HFF-Myc (cell line): ENCODE measurements around the gene KRTAP5-6.
A peak's percentile ranks its signal among the peaks of the same experiment; 100 is the strongest.

Experiments used
- DNase-seq: peaks from one replicate; pipeline ENCODE4 v3.0.0-alpha.2; 2011; ENCODE audit warnings: low read depth; ENCODE audit errors: extremely low read depth
- H3K4me3 ChIP-seq: replicated peaks from 2 replicates; pipeline ENCODE4 v1.5.1; 2011; ENCODE audit warnings: low read depth, mild to moderate bottlenecking, control low read depth, low read length
- CTCF ChIP-seq: IDR thresholded peaks from 2 replicates; pipeline ENCODE4 v1.5.1; 2012; ENCODE audit warnings: mild to moderate bottlenecking, low read depth, low read length, control low read depth; ENCODE audit errors: missing control alignments

The KRTAP5-6 gene

GRCh38 chr11:1651411-1651980, 45.5 kb upstream of the KRTAP5-6 start:
- no peak overlapping the region for H3K4me3 ChIP-seq
- no peak for DNase-seq
- no peak for TF ChIP-seq CTCF

GRCh38 chr11:1652026-1652425, 45.0 kb upstream of the KRTAP5-6 start:
- H3K4me3 ChIP-seq = no peak overlapping the region
- no peak for TF ChIP-seq CTCF
- DNase-seq = no peak

GRCh38 chr11:1652442-1652770, 44.6 kb upstream of the KRTAP5-6 start:
- no peak for TF ChIP-seq CTCF
- no peak overlapping the region for H3K4me3 ChIP-seq
- DNase-seq = no peak

- no peak for DNase-seq
- no peak overlapping the region for H3K4me3 ChIP-seq
These were observed 44.0 kb upstream of the KRTAP5-6 start for GRCh38 chr11:1652771-1653540.

GRCh38 chr11:1653541-1654387, 43.2 kb upstream of the KRTAP5-6 start:
- H3K4me3 ChIP-seq = no peak overlapping the region
- no peak for TF ChIP-seq CTCF
- no peak for DNase-seq

More at GRCh38 chr11:1652771-1653540, 44.0 kb upstream of the KRTAP5-6 start:
- peak; percentile 92 for TF ChIP-seq CTCF

GRCh38 chr11:1654388-1655167, 42.4 kb upstream of the KRTAP5-6 start:
- no peak overlapping the region for H3K4me3 ChIP-seq
- TF ChIP-seq CTCF = no peak
- no peak for DNase-seq
